IMR-90 (cell line): Measurements from ENCODE around the gene TRIM36. TPM values are rescaled to one million over a fixed set of nuclear protein-coding genes. Genes with fewer than 3 reads are reported as not detected.

Experiments
- ATAC-seq: fragments of 200-7000 bp; cut with Tn5 transposase; 2 replicates; pipeline ENCODE4 v1.9.1; 2020; ENCODE audit warnings: low read depth, mild to moderate bottlenecking, moderate library complexity
- BruUV-seq: library from RNA; stranded (reverse); fragments of 400-500 nt; replicated peaks from 2 replicates; lab custom pipeline; 2021; lab: Mats Ljungman, UMichigan
- CTCF ChIA-PET: fragments of 300-600 bp; formaldehyde crosslinking; extraction: SDS; loops from one replicate; lab custom pipeline; 2021; ENCODE audit warnings: antibody characterized with exemption; lab: Yijun Ruan, JAX
- POLR2A ChIA-PET: fragments of 300-600 bp; sonication (Branson Sonifier 250); formaldehyde crosslinking; loops from one replicate; lab custom pipeline; 2022; ENCODE audit warnings: antibody characterized with exemption; ENCODE audit not compliant: unreplicated experiment; lab: Charles Lee
- DNase-seq: peaks from one replicate; pipeline ENCODE4 v3.0.0; 2013
- H2AFZ ChIP-seq: replicated peaks from 2 replicates; pipeline ENCODE3; 2013; ENCODE audit warnings: low read length, mild to moderate bottlenecking; ENCODE audit not compliant: poor library complexity
- H2AK5ac ChIP-seq: 2 replicates; pipeline ENCODE4 v1.6.1; 2013; ENCODE audit warnings: low read depth, low read length, inconsistent platforms
- H2AK9ac ChIP-seq: replicated peaks from 2 replicates; pipeline ENCODE3; 2013; ENCODE audit warnings: mild to moderate bottlenecking, low read depth, low read length, moderate library complexity; ENCODE audit not compliant: poor library complexity
- H2BK120ac ChIP-seq: 2 replicates; pipeline ENCODE4 v1.6.1; 2013; ENCODE audit warnings: low read depth, low read length, inconsistent platforms
- H2BK15ac ChIP-seq: 3 replicates; pipeline ENCODE4 v1.6.1; 2013; ENCODE audit warnings: low read depth, low read length, inconsistent platforms
- H2BK20ac ChIP-seq: 2 replicates; pipeline ENCODE4 v1.6.1; 2013; ENCODE audit warnings: low read depth, mild to moderate bottlenecking, inconsistent platforms, low read length, moderate library complexity
- H2BK5ac ChIP-seq: 2 replicates; pipeline ENCODE4 v1.6.1; 2013; ENCODE audit warnings: mild to moderate bottlenecking, low read depth, low read length, inconsistent platforms; ENCODE audit not compliant: poor library complexity, severe bottlenecking
- H3K14ac ChIP-seq: replicated peaks from 2 replicates; pipeline ENCODE4 v1.6.1; 2013; ENCODE audit warnings: low read depth, low read length, inconsistent platforms
- H3K18ac ChIP-seq: 2 replicates; pipeline ENCODE4 v1.6.1; 2013; ENCODE audit warnings: low read depth, low read length, control low read depth
- H3K23ac ChIP-seq: 2 replicates; pipeline ENCODE4 v1.6.1; 2013; ENCODE audit warnings: low read depth, low read length, inconsistent platforms
- H3K27ac ChIP-seq: 2 replicates; pipeline ENCODE4 v1.5.1; 2013; ENCODE audit warnings: mild to moderate bottlenecking, control low read depth, low read length; ENCODE audit not compliant: insufficient read depth
- H3K27me3 ChIP-seq: 2 replicates; pipeline ENCODE4 v1.6.1; 2013; ENCODE audit warnings: low read length; ENCODE audit not compliant: control insufficient read depth, insufficient read depth
- H3K36me3 ChIP-seq: 2 replicates; pipeline ENCODE4 v1.6.1; 2013; ENCODE audit warnings: low read length, mixed read lengths; ENCODE audit not compliant: control insufficient read depth, insufficient read depth
- H3K4ac ChIP-seq: 2 replicates; pipeline ENCODE4 v1.6.1; 2013; ENCODE audit warnings: low read depth, low read length, inconsistent platforms
- H3K4me1 ChIP-seq: 2 replicates; pipeline ENCODE4 v1.6.1; 2013; ENCODE audit warnings: low read length, mixed read lengths; ENCODE audit not compliant: control insufficient read depth, insufficient read depth
- H3K4me2 ChIP-seq: 2 replicates; pipeline ENCODE4 v1.6.1; 2013; ENCODE audit warnings: low read depth, mild to moderate bottlenecking, control low read depth, low read length, moderate library complexity
- H3K4me3 ChIP-seq: 2 replicates; pipeline ENCODE4 v1.5.1; 2013; ENCODE audit warnings: low read depth, mild to moderate bottlenecking, control low read depth, low read length, moderate library complexity; ENCODE audit not compliant: insufficient read depth
- H3K56ac ChIP-seq: 2 replicates; pipeline ENCODE4 v1.6.1; 2013; ENCODE audit warnings: low read length, inconsistent platforms; ENCODE audit not compliant: insufficient read depth; ENCODE audit errors: extremely low read depth
- H3K79me1 ChIP-seq, 2 experiments: 2 replicates each; pipeline ENCODE4 v1.6.1; 2013; ENCODE audit warnings: low read length in 2 of 2, inconsistent platforms in 1 of 2, low read depth in 1 of 2
- H3K9ac ChIP-seq: 2 replicates; pipeline ENCODE4 v1.6.1; 2013; ENCODE audit warnings: low read depth, low read length, control low read depth
- H3K9me1 ChIP-seq: 2 replicates; pipeline ENCODE4 v1.6.1; 2013; ENCODE audit warnings: low read length, inconsistent platforms; ENCODE audit not compliant: insufficient read depth
- H3K9me3 ChIP-seq: 2 replicates; pipeline ENCODE4 v1.6.1; 2013; ENCODE audit warnings: low read length; ENCODE audit not compliant: control insufficient read depth, insufficient read depth
- H4K20me1 ChIP-seq: 2 replicates; pipeline ENCODE4 v1.6.1; 2013; ENCODE audit warnings: low read length, inconsistent platforms; ENCODE audit not compliant: insufficient read depth
- H4K5ac ChIP-seq: 2 replicates; pipeline ENCODE4 v1.6.1; 2013; ENCODE audit warnings: mild to moderate bottlenecking, low read depth, low read length, control low read depth
- H4K8ac ChIP-seq, 2 experiments: 2 replicates each; pipeline ENCODE4 v1.6.1; 2013; ENCODE audit warnings: low read depth in 2 of 2, low read length in 2 of 2, control low read depth in 1 of 2, inconsistent platforms in 1 of 2
- H4K91ac ChIP-seq: 2 replicates; pipeline ENCODE4 v1.6.1; 2013; ENCODE audit warnings: low read depth, low read length, inconsistent platforms; ENCODE audit not compliant: insufficient read depth
- CEBPB ChIP-seq: IDR thresholded peaks from 2 replicates; pipeline ENCODE4 v1.6.1; 2012; ENCODE audit warnings: low read depth, low read length, improper control_type of control experiment
- CTCF ChIP-seq: conservative IDR thresholded peaks from 2 replicates; pipeline ENCODE4 v1.5.1; 2012; ENCODE audit warnings: mild to moderate bottlenecking, low read depth, low read length, improper control_type of control experiment
- ELK1 ChIP-seq: fragments of 150-350 bp; IDR thresholded peaks from 2 replicates; pipeline ENCODE4 v1.6.1; 2016; ENCODE audit warnings: low read depth, mild to moderate bottlenecking, low read length, moderate library complexity, borderline replicate concordance
- MAFK ChIP-seq: IDR thresholded peaks from 2 replicates; pipeline ENCODE4 v1.6.1; 2012; ENCODE audit warnings: low read depth, low read length, improper control_type of control experiment
- MAZ ChIP-seq: IDR thresholded peaks from 2 replicates; pipeline ENCODE4 v1.6.1; 2012; ENCODE audit warnings: low read depth, mild to moderate bottlenecking, low read length, improper control_type of control experiment, moderate library complexity, borderline replicate concordance
- RFX5 ChIP-seq: IDR thresholded peaks from 2 replicates; pipeline ENCODE4 v1.8.0; 2012; ENCODE audit warnings: low read depth, mild to moderate bottlenecking, low read length, moderate library complexity
- SMC3 ChIP-seq: fragments of 150-350 bp; IDR thresholded peaks from 2 replicates; pipeline ENCODE4 v1.6.1; 2016; ENCODE audit warnings: low read depth, mild to moderate bottlenecking, antibody characterized with exemption, low read length, moderate library complexity
- dilution Hi-C: fragments of 300-500 bp; cut with HindIII; formaldehyde crosslinking; loops from one replicate; pipeline ENCODE4 v1.14.3; 2018; ENCODE audit warnings: low sequenced_read_pairs; ENCODE audit not compliant: unreplicated experiment
- in situ Hi-C: fragments of 300-500 bp; cut with MboI; formaldehyde crosslinking; loops from 3 replicates; pipeline ENCODE4 v1.14.3; 2019; ENCODE audit warnings: low sequenced_read_pairs, inconsistent platforms, mixed read lengths
- intact Hi-C: fragments of 100-400 bp; cut with micrococcal nuclease; formaldehyde crosslinking; loops from 2 replicates; pipeline ENCODE4 v1.10.0; 2022
- polyA plus RNA-seq, 3 experiments: library from polyadenylated mRNA; depleted of rRNA; stranded (reverse); fragments of >200 nt; gene quantifications; 2 replicates each; pipeline ENCODE4 v1.2.3, GENCODE V29; 2012; ENCODE audit warnings: low replicate concordance in 1 of 3
- total RNA-seq: library from RNA; depleted of rRNA; stranded (reverse); fragments of >200 nt; gene quantifications from 2 replicates; pipeline ENCODE4 v1.2.3, GENCODE V29; 2012
- TF ChIP-seq, protein P1 (sequence below): fragments of 150-350 bp; IDR thresholded peaks from 2 replicates; pipeline ENCODE4 v1.6.1; 2017; ENCODE audit warnings: mild to moderate bottlenecking, antibody characterized with exemption, low read length, low read depth

Gene TRIM36
- total and polyA plus RNA-seq, 2 of the 4 experiments (the other 2 are of a cell fraction) = 0.10 to 0.18 TPM

GRCh38 chr5:115181757-115182156, 12.0 kb upstream of the TRIM36 start:
- H2BK120ac ChIP-seq = no peak overlapping the region
- no peaks in the 10 kb centered on the region for H3K79me1 ChIP-seq
- no peak overlapping the region for H2AK9ac ChIP-seq
- ChIA-PET POLR2A (no interaction called here), CTCF (interaction anchor here (0.8 kb wide), 1 partner anchor 70 kb away, joined by 3 read pairs; no protein-coding TSS in a partner anchor)
- H3K23ac ChIP-seq = no peak overlapping the region
- H2BK5ac ChIP-seq = no peak overlapping the region
- no peak overlapping the region for H3K4ac ChIP-seq
- no peak overlapping the region for H2BK20ac ChIP-seq
- in situ Hi-C loops = no loop called here
- no peak overlapping the region for H3K9ac ChIP-seq
- H3K4me3 ChIP-seq = no peak overlapping the region
- TF ChIP-seq MAFK (no peak), RFX5 (no peak), CEBPB (no peak), SMC3 (no peak), MAZ (no peak), CTCF (no peak), ELK1 (no peak)
- TF ChIP-seq, protein P1, sequence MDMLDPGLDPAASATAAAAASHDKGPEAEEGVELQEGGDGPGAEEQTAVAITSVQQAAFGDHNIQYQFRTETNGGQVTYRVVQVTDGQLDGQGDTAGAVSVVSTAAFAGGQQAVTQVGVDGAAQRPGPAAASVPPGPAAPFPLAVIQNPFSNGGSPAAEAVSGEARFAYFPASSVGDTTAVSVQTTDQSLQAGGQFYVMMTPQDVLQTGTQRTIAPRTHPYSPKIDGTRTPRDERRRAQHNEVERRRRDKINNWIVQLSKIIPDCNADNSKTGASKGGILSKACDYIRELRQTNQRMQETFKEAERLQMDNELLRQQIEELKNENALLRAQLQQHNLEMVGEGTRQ = no peak
- H4K8ac ChIP-seq = no peak overlapping the region
- dilution Hi-C loops = no loop called here
- H3K4me2 ChIP-seq = no peak overlapping the region
- H3K14ac ChIP-seq = no peak overlapping the region
- peaks cover 13% of the 10 kb centered on the region for H3K9me3 ChIP-seq
- H2AFZ ChIP-seq = no peak overlapping the region
- H3K18ac ChIP-seq = no peak overlapping the region
- no peak for ATAC-seq
- DNase-seq = no peak
- no peaks in the 10 kb centered on the region for H3K9me1 ChIP-seq
- H3K27me3 ChIP-seq = peaks cover 62% of the 10 kb centered on the region
- H3K36me3 ChIP-seq = no peaks in the 10 kb centered on the region
- no TSS peak for BruUV-seq
- peaks cover 2% of the 10 kb centered on the region; the same call in 1 of the 2 replicates for H3K4me1 ChIP-seq
- no peak overlapping the region for H2AK5ac ChIP-seq
- H2BK15ac ChIP-seq = no peak overlapping the region
- H4K91ac ChIP-seq = no peak overlapping the region
- peaks cover 3% of the 10 kb centered on the region; the same call in 1 of the 2 replicates for H4K20me1 ChIP-seq
- H4K5ac ChIP-seq = no peak overlapping the region
- no peak overlapping the region for H3K56ac ChIP-seq
- intact Hi-C loops = no loop called here
- no peak overlapping the region for H3K27ac ChIP-seq
